Activated T-cell treated with anti-CD3 and anti-CD28 coated beads, Interleukin-2, amount 50 U/mL, for 1 hour (primary cell): ENCODE data around the gene BNC1.

Experiments
- DNase-seq: peaks from one replicate; pipeline ENCODE4 v3.0.0-alpha.2; 2020

Gene BNC1, protein sequence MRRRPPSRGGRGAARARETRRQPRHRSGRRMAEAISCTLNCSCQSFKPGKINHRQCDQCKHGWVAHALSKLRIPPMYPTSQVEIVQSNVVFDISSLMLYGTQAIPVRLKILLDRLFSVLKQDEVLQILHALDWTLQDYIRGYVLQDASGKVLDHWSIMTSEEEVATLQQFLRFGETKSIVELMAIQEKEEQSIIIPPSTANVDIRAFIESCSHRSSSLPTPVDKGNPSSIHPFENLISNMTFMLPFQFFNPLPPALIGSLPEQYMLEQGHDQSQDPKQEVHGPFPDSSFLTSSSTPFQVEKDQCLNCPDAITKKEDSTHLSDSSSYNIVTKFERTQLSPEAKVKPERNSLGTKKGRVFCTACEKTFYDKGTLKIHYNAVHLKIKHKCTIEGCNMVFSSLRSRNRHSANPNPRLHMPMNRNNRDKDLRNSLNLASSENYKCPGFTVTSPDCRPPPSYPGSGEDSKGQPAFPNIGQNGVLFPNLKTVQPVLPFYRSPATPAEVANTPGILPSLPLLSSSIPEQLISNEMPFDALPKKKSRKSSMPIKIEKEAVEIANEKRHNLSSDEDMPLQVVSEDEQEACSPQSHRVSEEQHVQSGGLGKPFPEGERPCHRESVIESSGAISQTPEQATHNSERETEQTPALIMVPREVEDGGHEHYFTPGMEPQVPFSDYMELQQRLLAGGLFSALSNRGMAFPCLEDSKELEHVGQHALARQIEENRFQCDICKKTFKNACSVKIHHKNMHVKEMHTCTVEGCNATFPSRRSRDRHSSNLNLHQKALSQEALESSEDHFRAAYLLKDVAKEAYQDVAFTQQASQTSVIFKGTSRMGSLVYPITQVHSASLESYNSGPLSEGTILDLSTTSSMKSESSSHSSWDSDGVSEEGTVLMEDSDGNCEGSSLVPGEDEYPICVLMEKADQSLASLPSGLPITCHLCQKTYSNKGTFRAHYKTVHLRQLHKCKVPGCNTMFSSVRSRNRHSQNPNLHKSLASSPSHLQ

DNA sequence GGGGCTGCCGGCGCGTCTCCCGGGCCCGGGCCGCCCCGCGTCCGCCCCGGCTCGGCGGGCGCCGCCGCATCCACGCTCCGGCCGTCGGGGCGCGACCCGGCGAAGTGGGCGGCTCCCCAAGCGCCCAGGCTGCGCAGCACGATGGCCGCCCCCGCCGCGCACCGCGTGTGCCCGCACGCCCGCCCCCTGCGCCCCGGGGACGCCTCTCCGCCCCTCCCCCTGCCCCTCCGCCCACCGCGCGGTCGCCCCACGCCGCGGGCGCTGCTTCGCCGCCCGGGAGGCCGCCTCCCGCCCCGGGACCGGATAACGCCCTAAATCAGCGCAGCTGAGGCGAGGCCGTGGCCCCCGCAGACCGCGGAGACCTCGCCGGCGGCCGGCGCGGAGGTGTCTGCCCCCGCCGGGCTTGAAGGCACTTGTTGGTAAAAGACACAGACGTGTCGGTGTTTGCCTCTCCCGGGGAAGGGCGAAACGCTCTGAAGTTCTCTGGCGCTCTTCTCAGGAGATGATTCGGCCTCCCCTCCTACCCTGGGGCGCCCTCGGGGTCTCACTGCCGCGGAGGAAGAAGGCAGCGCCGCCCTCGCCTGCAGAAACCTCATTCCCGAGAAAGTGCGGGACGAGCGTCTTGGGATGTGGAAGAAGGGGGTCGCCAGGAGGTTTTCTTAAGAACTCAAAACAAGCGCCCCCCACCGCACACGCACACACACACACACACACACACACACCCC lies at the start of gene BNC1:
BNC1 (minus strand) TSS at position 106 of the 725 bp plus-strand sequence; CDS start at position 70, 36 bp downstream.
- DNase-seq: no peak

DNA sequence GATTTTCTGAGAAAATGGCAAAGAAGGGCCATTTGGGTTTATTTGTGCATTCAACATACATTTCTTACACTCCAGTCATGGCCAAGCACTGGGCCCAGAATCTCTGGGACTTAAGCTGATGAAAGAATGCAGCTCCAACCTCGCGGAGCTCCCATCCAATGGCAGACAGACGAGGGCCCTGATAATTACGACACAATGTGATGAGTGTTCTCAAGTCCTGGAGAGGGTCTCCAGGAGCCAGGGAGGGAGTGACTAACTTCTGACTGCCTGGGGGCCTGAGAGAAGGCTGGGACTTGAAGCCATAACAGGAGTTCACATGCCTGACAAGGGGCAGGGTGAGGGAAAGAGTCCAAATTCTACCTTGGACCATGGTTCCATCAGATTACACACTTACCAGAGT lies 42.6 kb upstream of the BNC1 start:
- no peak for DNase-seq

DNA sequence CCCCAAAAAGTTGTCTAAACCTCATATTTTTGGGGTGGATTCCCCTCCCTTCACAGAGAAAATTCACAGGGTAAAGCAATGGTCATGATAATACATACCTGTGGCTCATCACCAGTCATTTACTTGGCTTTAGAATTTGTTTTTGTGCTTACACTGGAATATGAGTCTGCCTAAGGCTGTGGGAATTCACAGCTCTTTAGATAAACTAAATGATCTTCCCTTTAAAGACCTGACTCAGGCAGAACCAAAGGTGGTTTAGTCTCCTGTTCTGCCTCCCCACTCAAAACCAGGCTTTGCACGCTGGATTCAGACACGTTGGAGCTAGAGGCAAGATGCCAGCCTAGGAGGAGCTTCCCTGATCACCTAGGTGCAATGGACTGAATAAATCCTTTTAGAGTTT lies 40.3 kb upstream of the BNC1 start:
- no peak for DNase-seq

DNA sequence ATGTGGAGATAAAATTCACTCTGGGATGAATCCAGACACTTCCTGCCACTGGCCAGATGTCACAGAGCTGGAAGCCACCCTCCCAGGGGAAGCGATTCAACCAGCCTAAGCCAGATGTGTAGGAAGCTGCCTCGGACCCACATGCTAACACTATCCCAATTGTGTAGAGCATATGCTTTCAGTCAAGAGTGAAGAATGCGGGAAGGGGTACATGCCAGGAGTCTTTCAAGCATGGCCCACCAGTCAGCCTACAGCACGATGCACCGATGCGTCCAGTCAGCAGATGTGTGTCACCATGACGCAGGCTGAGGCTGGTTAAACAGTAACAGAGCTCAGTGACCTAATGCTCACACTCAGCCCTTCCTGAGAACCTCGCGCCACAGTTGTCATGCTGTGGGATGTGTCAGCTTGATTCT lies 38.8 kb upstream of the BNC1 start:
- no peak for DNase-seq

DNA sequence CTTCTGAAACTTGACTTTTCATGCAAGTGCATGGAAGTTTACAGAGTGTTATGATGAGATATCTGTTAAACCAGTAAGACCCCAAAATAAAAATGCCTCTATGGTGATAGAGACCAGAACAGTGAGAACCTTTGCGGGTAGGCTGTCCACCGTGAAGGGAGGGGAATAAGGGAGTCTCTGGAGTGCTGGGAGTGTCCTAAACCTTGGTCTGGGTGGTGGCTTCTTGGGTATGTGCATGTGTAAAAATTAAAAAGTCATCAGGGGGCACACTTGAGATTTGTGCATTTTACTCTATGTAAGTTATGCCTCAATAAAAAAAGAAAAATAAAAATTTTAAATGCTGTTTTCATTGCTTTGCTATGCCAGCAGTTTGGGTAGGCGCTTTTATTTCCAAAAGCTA lies 38.2 kb upstream of the BNC1 start:
- DNase-seq: no peak

DNA sequence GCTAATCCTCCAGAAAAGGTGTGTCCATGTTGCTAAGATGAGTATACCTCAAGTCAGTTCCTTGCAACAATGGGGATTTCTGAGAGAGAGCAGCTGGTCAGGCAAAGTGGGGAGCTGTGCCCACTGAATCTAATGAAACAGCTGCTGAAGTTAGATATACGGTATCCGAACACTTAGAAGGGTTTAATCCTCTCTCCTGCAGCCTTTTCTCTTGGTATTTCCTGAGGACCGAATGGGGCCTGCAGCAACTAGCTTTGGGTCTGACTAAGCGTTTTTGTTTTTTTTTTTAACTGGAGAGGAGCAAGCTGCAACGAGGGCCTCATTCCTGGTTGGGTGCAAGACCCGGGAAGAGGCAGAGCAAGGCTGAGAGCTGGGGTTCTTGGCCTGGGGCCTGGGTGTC lies 37.6 kb upstream of the BNC1 start:
- no peak for DNase-seq

DNA sequence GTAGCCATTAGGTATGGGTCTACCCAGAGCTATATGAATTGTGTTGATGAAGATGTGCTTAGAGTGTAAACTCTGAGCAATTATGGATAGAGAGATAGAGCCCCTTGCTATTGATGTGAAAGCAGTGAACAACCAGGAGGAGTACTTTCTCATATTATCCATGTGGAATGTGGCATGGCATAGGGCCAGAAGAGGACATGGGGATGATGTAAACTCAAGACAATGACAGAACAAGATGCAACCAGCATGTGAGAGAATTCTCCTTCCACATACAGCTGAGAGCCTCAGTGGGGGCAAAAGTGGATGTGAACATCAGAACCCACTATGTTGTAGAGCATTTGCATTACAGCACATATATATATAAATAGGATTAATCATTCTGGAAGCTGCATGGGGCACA lies 36.4 kb upstream of the BNC1 start:
- no peak for DNase-seq

DNA sequence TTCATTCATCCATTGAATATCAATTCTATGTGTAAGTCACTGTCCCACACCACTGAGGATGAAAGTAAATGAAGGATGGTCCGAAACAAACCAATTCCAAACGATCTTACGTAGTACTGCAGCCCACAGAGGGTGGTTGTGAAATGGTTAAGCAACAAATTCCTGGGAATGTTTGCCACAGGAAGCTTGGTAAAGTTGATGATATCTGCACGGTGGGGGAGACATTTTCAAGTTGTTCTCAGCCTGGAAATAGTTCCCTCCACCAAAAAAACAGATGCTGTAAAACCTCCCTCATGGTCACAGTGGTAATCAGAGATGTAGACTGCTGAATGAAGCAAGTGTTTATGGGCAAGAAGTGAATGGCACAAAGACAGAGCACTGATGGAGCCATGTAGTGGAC lies 35.9 kb upstream of the BNC1 start:
- no peak for DNase-seq

DNA sequence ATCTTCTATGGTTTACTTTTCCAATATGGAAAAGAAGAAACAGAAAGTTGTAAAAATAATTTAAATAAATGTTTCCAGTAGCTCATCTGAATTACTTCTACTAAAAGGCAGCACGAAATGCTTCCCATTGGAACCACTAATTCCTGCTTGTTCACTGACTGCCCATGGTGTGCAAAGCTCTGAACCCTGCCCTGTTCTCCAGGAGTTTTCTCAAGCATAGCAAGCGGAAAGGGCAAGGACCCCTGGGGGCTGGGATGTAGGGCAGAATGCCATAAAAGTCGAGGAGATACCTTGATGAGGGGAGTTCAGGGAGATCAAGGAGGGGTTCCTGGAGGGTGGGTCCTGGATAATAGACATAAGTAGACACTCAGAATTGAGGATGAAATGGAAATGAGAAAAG lies 35.3 kb upstream of the BNC1 start:
- DNase-seq: no peak

DNA sequence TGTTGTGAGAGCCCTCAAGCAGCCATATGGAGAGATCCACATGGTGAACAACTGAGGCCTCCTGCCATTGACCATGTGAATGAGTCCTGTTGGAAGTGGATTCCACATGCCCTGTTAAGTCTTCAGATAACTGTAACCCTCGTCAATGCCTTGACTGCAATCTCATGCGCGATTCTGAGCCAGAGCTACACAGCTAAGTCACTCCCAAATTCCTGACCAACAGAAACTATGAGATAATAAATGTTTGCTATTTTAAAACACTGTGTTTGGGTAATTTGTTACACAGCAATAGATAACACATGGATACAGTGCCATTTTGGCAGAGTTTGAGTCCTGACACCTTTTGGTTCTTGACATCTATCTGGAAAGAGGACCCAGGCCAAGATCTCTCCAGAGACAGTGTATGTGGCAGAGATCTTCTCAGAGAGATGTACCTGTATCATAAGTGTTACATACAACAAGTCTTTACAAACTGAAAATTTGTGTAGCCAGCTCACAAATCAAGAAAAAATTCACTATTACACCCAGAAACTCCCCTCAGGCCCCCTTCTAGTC lies 34.5 kb upstream of the BNC1 start:
- DNase-seq: no peak

DNA sequence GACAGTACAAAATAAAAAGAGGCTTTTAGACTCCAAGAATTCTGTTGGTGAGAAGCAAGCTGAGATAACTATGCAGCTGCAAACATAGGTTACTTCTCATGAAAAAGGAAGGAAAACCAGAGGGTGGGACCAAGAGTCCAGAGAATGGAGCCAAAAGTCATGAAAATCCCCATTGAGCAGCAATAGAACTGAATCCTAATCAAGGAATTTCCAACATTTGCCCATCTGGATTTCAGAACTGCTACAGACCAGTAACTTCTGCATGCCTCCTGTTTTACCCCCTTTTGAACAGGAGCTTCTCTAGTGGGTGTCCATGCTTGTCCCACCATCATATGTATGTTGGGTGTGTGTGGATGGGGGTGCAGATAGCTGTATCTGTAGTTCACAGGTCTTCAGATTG lies 33.6 kb upstream of the BNC1 start:
- no peak for DNase-seq

DNA sequence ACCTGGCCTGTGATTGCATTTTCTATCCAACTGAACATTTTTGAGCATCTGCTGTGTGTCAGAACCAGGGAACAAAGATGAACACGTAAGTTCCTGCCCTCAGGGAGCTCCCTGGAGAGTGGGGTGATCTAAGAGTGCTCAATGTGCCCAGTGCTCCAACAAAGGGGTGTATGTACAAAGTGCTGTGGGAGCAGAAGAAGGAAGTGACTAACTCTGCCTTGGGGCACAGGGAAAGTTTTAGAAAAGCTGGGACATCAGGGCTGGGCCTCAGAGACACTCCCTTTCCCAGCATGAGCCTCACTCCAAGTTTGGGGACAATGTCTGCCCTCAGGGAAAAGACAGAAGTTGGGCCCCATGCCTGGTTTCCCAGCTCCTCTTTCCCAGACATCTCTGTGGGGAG lies 27.6 kb upstream of the BNC1 start:
- no peak for DNase-seq

DNA sequence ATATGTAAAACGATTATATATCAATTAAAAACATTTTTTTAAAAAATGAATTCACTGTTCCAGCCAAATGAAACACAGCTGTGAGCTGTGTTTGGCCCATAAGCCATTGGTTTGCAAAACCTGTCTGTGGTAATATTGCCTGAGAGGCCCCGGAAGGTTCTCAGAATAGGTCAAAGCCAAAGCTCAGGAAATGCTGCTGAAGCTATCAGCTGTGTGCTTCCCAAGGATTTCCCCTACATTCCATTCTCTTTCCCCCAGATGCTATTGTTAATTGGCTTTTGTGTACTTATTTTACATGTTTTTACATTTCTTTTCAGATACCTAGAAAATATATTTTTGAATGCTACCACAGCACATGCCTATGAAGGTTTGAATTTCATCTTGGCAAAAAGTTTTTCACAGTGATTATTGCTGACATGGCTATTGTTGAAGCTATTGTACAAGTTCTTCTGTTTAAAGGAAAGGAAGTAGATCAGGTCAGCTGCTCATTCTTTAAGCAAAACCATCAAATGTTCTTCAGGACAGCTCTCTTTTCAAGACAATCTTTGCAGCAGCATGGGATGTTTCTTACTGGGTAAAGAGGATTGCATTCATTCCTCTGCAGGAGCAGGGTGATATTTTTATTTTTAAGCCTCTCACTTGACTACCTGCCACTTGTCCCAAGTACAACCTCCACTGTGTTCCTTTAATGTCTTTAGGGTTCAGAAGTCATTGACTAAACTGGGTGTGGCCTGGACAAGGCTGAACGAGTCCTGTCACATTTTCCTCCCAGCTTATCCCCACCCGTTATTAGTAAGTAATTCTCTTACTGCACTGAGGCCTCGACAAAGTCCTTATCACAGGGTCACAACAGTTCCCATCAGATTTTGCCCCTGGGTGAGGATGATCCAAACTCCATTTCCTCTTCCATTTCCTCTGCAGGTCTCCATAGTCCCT lies 26.3 kb upstream of the BNC1 start:
- no peak for DNase-seq

DNA sequence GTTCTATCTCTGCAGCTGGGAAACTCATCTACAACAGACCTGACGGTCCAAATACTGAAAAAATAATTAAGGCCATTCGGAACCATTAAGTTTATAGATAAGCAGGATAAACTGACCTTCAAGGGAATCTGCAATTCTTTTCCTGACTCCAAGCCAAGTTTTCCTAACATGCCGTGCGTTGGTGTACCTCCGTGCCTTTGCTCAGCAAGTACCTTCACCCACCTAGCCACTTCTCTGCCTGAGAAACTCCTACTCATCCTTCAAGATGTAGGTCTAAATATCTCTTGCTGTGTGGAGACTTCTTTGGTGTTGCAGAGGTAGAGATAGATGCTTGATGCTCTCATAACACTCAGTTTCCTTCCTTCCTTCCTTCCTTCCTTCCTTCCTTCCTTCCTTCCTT lies 24.2 kb upstream of the BNC1 start:
- DNase-seq: no peak

DNA sequence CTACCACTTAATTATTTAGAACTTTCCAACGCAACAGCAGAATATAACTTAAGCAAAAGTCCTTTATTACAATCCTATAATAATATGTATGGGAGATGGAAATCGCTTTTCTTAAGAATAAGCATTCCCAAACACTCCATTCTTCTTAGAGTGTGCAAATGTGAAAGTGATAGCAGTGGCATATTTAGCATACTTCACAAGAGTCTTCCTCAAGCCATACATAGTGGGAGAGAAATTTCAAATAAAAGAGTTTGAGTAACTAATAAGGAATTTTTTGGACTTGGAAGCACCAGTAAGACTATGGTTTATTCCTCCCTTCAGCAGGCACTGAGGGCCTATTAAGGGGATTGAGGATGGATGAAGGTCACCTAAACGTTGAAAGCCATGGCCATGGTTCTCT lies 22.1 kb upstream of the BNC1 start:
- DNase-seq: no peak

DNA sequence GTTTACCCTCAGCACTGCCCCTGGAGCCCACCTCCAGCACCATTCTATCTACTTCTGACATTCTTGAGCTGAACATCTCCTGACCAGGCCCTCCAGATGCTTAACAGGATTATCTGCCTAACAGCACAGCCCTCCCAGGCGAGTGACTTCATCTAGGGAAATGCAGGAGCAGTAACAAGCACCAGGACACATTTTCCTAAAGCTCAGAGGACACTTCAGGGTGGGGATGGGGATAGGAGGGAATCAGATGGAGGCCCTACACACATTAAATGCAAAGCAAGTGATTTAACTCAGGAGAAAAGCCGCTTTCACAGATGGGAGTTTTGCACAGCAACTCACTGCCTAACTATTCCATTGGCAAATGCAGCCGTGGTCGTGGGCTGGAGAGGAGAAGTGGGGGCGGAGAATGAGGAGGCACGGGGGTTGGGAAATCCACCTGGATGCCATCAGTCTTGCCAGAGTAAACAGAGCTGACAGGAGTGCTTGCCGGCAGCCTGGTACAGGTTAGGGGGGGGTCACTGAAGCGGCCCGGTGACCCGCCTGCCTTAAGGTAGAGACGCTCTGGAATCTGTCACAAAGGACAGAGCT lies 21.3 kb upstream of the BNC1 start:
- no peak for DNase-seq

DNA sequence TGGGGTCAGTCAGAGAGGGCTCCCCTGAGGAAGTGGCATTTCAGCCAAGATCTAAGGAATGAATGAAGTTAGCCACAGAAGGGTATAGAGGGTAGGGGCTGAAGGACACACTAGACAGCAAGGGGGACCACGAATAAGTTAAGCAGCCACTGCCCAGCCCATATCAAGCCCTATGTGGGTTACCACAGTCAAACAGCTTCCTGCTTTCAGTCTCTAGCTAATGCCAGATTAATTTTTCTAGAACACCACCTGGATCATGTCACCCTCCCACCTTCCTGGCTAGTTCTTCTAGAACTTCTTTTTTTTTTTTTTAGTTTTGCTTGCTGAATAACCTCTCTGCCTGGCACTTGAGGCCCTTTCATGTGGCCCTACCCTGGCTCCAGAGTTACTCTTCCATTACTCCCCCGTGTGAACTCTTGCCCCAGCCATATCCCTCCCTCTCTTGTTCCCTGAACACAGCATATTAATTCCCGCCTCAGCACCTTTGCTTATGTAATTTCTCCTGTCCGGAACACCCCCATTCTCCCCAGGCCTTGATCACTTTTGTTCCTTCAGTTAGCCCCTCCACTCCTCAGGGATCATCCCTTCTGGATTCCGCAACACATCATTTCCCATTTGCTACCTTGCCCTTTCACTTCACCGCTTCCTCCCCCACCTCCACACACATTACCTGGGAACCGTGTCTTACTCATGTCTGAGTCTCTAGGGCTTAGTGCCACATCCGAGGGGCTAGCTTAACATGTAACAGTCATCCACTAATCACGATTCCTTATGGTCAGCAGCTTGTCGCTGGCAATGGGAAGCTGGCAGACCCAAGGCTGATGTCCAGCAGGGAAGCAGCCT lies 20.6 kb upstream of the BNC1 start:
- no peak for DNase-seq

DNA sequence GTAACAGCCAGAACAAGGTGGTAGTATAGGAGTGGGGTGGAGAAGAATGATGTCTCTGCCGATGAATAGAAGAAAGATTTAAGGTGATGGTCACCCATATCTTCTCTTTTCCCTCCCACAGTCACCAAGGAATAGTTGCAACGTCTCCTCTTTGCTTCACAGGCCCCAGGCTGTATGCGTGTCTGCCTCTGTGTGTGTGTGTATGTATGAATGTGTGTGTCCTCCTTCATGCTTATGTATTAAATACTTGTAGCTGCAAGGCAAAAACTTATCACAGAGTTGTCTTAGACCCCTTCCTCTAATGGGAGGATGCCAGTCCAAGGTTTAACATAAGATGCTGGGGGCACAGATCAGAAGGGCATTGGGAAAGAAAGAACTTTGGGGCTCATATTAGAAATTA lies 19.1 kb upstream of the BNC1 start:
- DNase-seq: no peak

DNA sequence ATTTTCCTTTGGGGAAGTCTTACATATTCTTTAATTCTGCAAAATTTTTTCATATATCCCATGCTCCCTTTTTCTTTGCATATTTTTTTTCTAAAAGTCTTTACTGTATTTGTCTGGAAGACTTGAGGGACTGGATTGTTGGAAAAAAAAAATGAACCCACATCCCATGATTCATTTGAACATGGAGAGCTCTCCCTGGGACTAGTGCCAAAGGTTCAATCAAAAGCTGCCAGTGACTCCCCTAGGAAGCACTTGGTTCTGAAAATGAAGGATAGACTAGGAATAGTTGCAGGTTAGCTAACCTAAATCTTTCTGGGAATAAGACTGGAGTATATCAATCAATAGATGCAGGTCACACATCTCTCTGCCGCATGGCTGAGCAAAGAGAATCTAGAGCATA lies 16.4 kb upstream of the BNC1 start:
- no peak for DNase-seq

DNA sequence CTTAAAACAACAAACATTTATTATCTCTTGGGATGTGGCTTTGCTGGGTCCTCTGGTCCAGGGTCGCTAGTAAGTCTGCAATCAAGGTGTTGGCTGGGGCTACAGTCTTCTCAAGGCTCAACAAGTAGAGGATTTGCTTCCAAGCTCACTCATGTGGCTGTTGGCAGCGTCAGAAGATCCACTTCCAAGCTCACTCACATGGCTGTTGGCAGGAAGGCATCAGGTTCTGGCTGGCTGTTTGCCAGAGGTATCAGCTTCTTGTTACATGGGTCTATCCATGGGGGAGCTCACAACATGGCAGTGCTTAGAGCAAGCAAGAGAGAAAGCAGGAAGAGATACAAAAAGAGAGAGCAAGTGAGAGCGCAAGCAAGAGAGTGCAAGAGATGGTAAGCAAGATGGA lies 15.0 kb upstream of the BNC1 start:
- DNase-seq: no peak
